GM23338 (cell line): Measurements from ENCODE around the gene MLXIPL. TPM values are rescaled to one million over a fixed set of nuclear protein-coding genes. Genes with fewer than 3 reads are reported as not detected.

ENCODE experiments used
- ATAC-seq: fragments of 200-7000 bp; cut with Tn5 transposase; 3 replicates; pipeline ENCODE4 v1.9.1; 2020
- DNase-seq: peaks from one replicate; pipeline ENCODE4 v3.0.0-alpha.2; 2015; ENCODE audit warnings: low spot score
- H2AFZ ChIP-seq: fragments of 200-600 bp; sonication (generic); 2 replicates; pipeline ENCODE4 v1.8.0; 2016; ENCODE audit warnings: antibody characterized with exemption, mild to moderate bottlenecking, moderate library complexity
- H3F3A ChIP-seq: fragments of 200-600 bp; sonication (generic); replicated peaks from 2 replicates; pipeline ENCODE4 v1.8.0; 2017; ENCODE audit warnings: antibody characterized with exemption, mixed run types, low read depth
- H3K27ac ChIP-seq: fragments of 200-600 bp; sonication (generic); 2 replicates; pipeline ENCODE4 v1.6.1; 2016; ENCODE audit warnings: low read depth
- H3K27me3 ChIP-seq: fragments of 200-600 bp; sonication (generic); 2 replicates; pipeline ENCODE4 v1.8.0; 2016; ENCODE audit warnings: mild to moderate bottlenecking, mixed run types, moderate library complexity; ENCODE audit not compliant: insufficient read depth
- H3K36me3 ChIP-seq: fragments of 200-600 bp; sonication (generic); 2 replicates; pipeline ENCODE4 v1.8.0; 2016; ENCODE audit warnings: mild to moderate bottlenecking; ENCODE audit not compliant: insufficient read depth
- H3K4me1 ChIP-seq: fragments of 200-600 bp; sonication (generic); 2 replicates; pipeline ENCODE4 v1.8.0; 2016; ENCODE audit warnings: mild to moderate bottlenecking, moderate library complexity; ENCODE audit not compliant: insufficient read depth
- H3K4me2 ChIP-seq: fragments of 200-600 bp; sonication (generic); 2 replicates; pipeline ENCODE4 v1.7.1; 2017; ENCODE audit warnings: mixed run types
- H3K4me3 ChIP-seq: fragments of 200-600 bp; sonication (generic); 2 replicates; pipeline ENCODE4 v1.6.1; 2016; ENCODE audit warnings: mixed run types
- H3K79me2 ChIP-seq: fragments of 200-600 bp; sonication (generic); replicated peaks from 2 replicates; pipeline ENCODE4 v1.8.0; 2017; ENCODE audit warnings: mild to moderate bottlenecking; ENCODE audit not compliant: insufficient read depth
- H3K9me2 ChIP-seq: fragments of 200-600 bp; sonication (generic); 2 replicates; pipeline ENCODE4 v1.8.0; 2017; ENCODE audit not compliant: insufficient read depth
- H4K20me1 ChIP-seq: fragments of 200-600 bp; sonication (generic); replicated peaks from 2 replicates; pipeline ENCODE4 v1.8.0; 2017; ENCODE audit warnings: mild to moderate bottlenecking; ENCODE audit not compliant: insufficient read depth
- H3K27ac Mint-ChIP-seq: 2 replicates; pipeline ENCODE4 v1.8.0; 2020; ENCODE audit warnings: inconsistent platforms, mild to moderate bottlenecking, moderate library complexity, mixed read lengths
- H3K27me3 Mint-ChIP-seq: 3 replicates; pipeline ENCODE4 v1.8.0; 2022; ENCODE audit warnings: low read depth, mild to moderate bottlenecking, moderate library complexity, mixed read lengths, inconsistent platforms; ENCODE audit not compliant: insufficient read depth, poor library complexity
- H3K36me3 Mint-ChIP-seq: 3 replicates; pipeline ENCODE4 v1.8.0; 2021; ENCODE audit warnings: low read depth, mild to moderate bottlenecking, inconsistent platforms, moderate library complexity, mixed read lengths
- H3K4me1 Mint-ChIP-seq: 3 replicates; pipeline ENCODE4 v1.8.0; 2020; ENCODE audit warnings: mild to moderate bottlenecking, inconsistent platforms, mixed read lengths
- H3K4me3 Mint-ChIP-seq: 3 replicates; pipeline ENCODE4 v1.8.0; 2021; ENCODE audit warnings: moderate library complexity, mild to moderate bottlenecking, inconsistent platforms, mixed read lengths
- H3K9me3 Mint-ChIP-seq: 3 replicates; pipeline ENCODE4 v1.8.0; 2020; ENCODE audit warnings: moderate library complexity, mild to moderate bottlenecking, inconsistent platforms, mixed read lengths
- CREB1 ChIP-seq: fragments of 250-450 bp; sonication (Bioruptor Pico); IDR thresholded peaks from 2 replicates; pipeline ENCODE4 v1.5.0; 2020; ENCODE audit warnings: low read depth, mild to moderate bottlenecking, moderate library complexity
- EZH2 ChIP-seq: fragments of 200-600 bp; sonication (generic); IDR thresholded peaks from one replicate; pipeline ENCODE4 v1.8.0; 2017; ENCODE audit warnings: antibody characterized with exemption, mild to moderate bottlenecking, low read depth; ENCODE audit not compliant: unreplicated experiment
- NANOG ChIP-seq: IDR thresholded peaks from 2 replicates; pipeline ENCODE4 v1.6.1; 2016; ENCODE audit warnings: antibody characterized with exemption, borderline replicate concordance
- POLR2AphosphoS5 ChIP-seq: IDR thresholded peaks from 2 replicates; pipeline ENCODE4 v1.6.1; 2016; ENCODE audit warnings: antibody characterized with exemption, low read depth
- STAT1 ChIP-seq: IDR thresholded peaks from one replicate; pipeline ENCODE4 v1.6.1; 2016; ENCODE audit warnings: antibody characterized with exemption; ENCODE audit not compliant: unreplicated experiment
- ZNF114 ChIP-seq: fragments of 250-450 bp; sonication (Bioruptor Pico); IDR thresholded peaks from 2 replicates; pipeline ENCODE4 v1.5.0; 2020; ENCODE audit warnings: mild to moderate bottlenecking, moderate library complexity
- ZNF331 ChIP-seq: fragments of 250-450 bp; sonication (Bioruptor Pico); IDR thresholded peaks from 2 replicates; pipeline ENCODE4 v1.5.0; 2020; ENCODE audit warnings: low read depth, mild to moderate bottlenecking, moderate library complexity
- polyA plus RNA-seq: library from polyadenylated mRNA; unstranded; fragments of >200 nt; fragmentation: Nextera tagmentation; extraction: Ambion mirVana; gene quantifications from 2 replicates; pipeline ENCODE4 v1.2.1, GENCODE V29; 2016
- total RNA-seq: library from RNA; depleted of rRNA; stranded (reverse); fragments of >200 nt; shearing (Covaris generic); gene quantifications from 2 replicates; pipeline ENCODE4 v1.2.3, GENCODE V29; 2014
- TF ChIP-seq, protein P1 (sequence below): IDR thresholded peaks from 2 replicates; pipeline ENCODE4 v1.6.1; 2016; ENCODE audit warnings: antibody characterized with exemption
- TF ChIP-seq, protein P2 (sequence below): fragments of 250-450 bp; sonication (Bioruptor Pico); IDR thresholded peaks from 2 replicates; pipeline ENCODE4 v1.5.0; 2020; ENCODE audit warnings: mild to moderate bottlenecking, moderate library complexity

MLXIPL gene
- total and polyA plus RNA-seq, 2 experiments from 2014 or later, result 13.7 to 25.7 TPM

DNA sequence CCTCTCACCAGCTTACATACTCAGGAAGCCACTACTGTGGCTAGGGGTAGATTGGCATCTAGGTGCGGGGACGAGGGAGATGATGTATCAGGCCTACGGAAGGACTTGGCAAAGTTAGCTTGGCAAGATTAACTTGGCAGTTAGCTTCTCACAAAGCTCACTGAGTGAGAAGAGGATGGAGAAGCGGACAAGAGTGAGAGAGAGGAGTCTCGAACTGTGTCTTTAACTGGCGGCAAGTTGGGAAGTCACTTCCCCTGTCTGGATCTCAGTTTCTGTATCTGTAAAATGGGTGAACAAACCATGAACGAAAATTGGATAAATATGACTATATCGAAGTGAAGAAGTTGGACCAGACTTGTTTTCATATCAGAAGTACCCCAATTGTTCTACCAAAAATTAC lies 9.5 kb upstream of the MLXIPL start:
- Histone ChIP-seq H3K4me1 (no peaks in the 10 kb centered on the region), H3K27me3 (no peaks in the 10 kb centered on the region), H4K20me1 (no peaks in the 10 kb centered on the region; the same call in 1 of the 2 replicates), H3K79me2 (no peaks in the 10 kb centered on the region), H2AFZ (no peak overlapping the region), H3K9me2 (no peaks in the 10 kb centered on the region; the same call in 1 of the 2 replicates), H3K36me3 (no peaks in the 10 kb centered on the region), H3K4me2 (no peak overlapping the region), H3K27ac (no peak overlapping the region), H3F3A (no peaks in the 10 kb centered on the region), H3K4me3 (no peak overlapping the region)
- H3K27ac Mint-ChIP-seq, result no peak overlapping the region
- H3K4me3 Mint-ChIP-seq, result no peak overlapping the region
- TF ChIP-seq ZNF114 (CRISPR knock-in tag) (no peak), STAT1 (no peak), EZH2 (no peak), ZNF331 (CRISPR knock-in tag) (no peak), NANOG (no peak), CREB1 (CRISPR knock-in tag) (no peak), POLR2AphosphoS5 (no peak)
- TF ChIP-seq, protein P1, sequence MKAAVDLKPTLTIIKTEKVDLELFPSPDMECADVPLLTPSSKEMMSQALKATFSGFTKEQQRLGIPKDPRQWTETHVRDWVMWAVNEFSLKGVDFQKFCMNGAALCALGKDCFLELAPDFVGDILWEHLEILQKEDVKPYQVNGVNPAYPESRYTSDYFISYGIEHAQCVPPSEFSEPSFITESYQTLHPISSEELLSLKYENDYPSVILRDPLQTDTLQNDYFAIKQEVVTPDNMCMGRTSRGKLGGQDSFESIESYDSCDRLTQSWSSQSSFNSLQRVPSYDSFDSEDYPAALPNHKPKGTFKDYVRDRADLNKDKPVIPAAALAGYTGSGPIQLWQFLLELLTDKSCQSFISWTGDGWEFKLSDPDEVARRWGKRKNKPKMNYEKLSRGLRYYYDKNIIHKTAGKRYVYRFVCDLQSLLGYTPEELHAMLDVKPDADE, result no peak
- TF ChIP-seq, protein P2, sequence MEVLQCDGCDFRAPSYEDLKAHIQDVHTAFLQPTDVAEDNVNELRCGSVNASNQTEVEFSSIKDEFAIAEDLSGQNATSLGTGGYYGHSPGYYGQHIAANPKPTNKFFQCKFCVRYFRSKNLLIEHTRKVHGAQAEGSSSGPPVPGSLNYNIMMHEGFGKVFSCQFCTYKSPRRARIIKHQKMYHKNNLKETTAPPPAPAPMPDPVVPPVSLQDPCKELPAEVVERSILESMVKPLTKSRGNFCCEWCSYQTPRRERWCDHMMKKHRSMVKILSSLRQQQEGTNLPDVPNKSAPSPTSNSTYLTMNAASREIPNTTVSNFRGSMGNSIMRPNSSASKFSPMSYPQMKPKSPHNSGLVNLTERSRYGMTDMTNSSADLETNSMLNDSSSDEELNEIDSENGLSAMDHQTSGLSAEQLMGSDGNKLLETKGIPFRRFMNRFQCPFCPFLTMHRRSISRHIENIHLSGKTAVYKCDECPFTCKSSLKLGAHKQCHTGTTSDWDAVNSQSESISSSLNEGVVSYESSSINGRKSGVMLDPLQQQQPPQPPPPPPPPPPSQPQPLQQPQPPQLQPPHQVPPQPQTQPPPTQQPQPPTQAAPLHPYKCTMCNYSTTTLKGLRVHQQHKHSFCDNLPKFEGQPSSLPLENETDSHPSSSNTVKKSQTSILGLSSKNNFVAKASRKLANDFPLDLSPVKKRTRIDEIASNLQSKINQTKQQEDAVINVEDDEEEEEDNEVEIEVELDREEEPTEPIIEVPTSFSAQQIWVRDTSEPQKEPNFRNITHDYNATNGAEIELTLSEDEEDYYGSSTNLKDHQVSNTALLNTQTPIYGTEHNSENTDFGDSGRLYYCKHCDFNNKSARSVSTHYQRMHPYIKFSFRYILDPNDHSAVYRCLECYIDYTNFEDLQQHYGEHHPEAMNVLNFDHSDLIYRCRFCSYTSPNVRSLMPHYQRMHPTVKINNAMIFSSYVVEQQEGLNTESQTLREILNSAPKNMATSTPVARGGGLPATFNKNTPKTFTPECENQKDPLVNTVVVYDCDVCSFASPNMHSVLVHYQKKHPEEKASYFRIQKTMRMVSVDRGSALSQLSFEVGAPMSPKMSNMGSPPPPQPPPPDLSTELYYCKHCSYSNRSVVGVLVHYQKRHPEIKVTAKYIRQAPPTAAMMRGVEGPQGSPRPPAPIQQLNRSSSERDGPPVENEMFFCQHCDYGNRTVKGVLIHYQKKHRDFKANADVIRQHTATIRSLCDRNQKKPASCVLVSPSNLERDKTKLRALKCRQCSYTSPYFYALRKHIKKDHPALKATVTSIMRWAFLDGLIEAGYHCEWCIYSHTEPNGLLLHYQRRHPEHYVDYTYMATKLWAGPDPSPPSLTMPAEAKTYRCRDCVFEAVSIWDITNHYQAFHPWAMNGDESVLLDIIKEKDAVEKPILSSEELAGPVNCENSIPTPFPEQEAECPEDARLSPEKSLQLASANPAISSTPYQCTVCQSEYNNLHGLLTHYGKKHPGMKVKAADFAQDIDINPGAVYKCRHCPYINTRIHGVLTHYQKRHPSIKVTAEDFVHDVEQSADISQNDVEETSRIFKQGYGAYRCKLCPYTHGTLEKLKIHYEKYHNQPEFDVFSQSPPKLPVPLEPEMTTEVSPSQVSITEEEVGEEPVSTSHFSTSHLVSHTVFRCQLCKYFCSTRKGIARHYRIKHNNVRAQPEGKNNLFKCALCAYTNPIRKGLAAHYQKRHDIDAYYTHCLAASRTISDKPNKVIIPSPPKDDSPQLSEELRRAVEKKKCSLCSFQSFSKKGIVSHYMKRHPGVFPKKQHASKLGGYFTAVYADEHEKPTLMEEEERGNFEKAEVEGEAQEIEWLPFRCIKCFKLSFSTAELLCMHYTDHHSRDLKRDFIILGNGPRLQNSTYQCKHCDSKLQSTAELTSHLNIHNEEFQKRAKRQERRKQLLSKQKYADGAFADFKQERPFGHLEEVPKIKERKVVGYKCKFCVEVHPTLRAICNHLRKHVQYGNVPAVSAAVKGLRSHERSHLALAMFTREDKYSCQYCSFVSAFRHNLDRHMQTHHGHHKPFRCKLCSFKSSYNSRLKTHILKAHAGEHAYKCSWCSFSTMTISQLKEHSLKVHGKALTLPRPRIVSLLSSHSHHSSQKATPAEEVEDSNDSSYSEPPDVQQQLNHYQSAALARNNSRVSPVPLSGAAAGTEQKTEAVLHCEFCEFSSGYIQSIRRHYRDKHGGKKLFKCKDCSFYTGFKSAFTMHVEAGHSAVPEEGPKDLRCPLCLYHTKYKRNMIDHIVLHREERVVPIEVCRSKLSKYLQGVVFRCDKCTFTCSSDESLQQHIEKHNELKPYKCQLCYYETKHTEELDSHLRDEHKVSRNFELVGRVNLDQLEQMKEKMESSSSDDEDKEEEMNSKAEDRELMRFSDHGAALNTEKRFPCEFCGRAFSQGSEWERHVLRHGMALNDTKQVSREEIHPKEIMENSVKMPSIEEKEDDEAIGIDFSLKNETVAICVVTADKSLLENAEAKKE, result no peak
- H3K4me1 Mint-ChIP-seq, result peaks cover 3% of the 10 kb centered on the region; the same call in 2 of the 3 replicates
- ATAC-seq (no peak), DNase-seq (no peak)
- H3K36me3 Mint-ChIP-seq, result no peaks in the 10 kb centered on the region; the same call in 2 of the 3 replicates
- peaks cover 14% of the 10 kb centered on the region for H3K27me3 Mint-ChIP-seq
- H3K9me3 Mint-ChIP-seq, result no peaks in the 10 kb centered on the region; the same call in 2 of the 3 replicates
